H9 (cell line): ENCODE measurements around the gene AMOT. TPM values are rescaled to one million over a fixed set of nuclear protein-coding genes. Genes with fewer than 3 reads are reported as not detected.

Source experiments
- DNase-seq: peaks from one replicate; pipeline ENCODE4 v3.0.0-alpha.2; 2017
- H2AFZ ChIP-seq: one replicate; pipeline ENCODE4 v1.6.1; 2013; ENCODE audit warnings: mild to moderate bottlenecking, low read length, control low read depth, moderate library complexity
- H2AK5ac ChIP-seq: 2 replicates; pipeline ENCODE4 v1.6.1; 2013; ENCODE audit warnings: low read length, control low read depth, mixed read lengths; ENCODE audit not compliant: insufficient read length
- H2BK120ac ChIP-seq: one replicate; pipeline ENCODE4 v1.6.1; 2013; ENCODE audit warnings: low read depth, mild to moderate bottlenecking, low read length, control low read depth, inconsistent platforms; ENCODE audit not compliant: poor library complexity, severe bottlenecking
- H2BK12ac ChIP-seq: 2 replicates; pipeline ENCODE4 v1.6.1; 2013; ENCODE audit warnings: low read length, control low read depth, mixed read lengths, low read depth; ENCODE audit not compliant: insufficient read length
- H2BK15ac ChIP-seq: 2 replicates; pipeline ENCODE4 v1.6.1; 2013; ENCODE audit warnings: low read depth, low read length, control low read depth
- H2BK20ac ChIP-seq: one replicate; pipeline ENCODE4 v1.6.1; 2013; ENCODE audit warnings: low read depth, mild to moderate bottlenecking, low read length, control low read depth, inconsistent platforms; ENCODE audit not compliant: poor library complexity, severe bottlenecking
- H2BK5ac ChIP-seq: 2 replicates; pipeline ENCODE4 v1.6.1; 2013; ENCODE audit warnings: low read length, control low read depth, mixed read lengths; ENCODE audit not compliant: insufficient read length
- H3K14ac ChIP-seq: 2 replicates; pipeline ENCODE4 v1.6.1; 2013; ENCODE audit warnings: low read length, control low read depth; ENCODE audit not compliant: insufficient read depth
- H3K18ac ChIP-seq: 2 replicates; pipeline ENCODE4 v1.6.1; 2013; ENCODE audit warnings: low read depth, mild to moderate bottlenecking, mixed read lengths, low read length, control low read depth; ENCODE audit not compliant: insufficient read length
- H3K23ac ChIP-seq: 2 replicates; pipeline ENCODE4 v1.6.1; 2013; ENCODE audit warnings: low read length, control low read depth, mixed read lengths, low read depth; ENCODE audit not compliant: insufficient read length
- H3K23me2 ChIP-seq: 2 replicates; pipeline ENCODE4 v1.6.1; 2013; ENCODE audit warnings: low read depth, mild to moderate bottlenecking, mixed read lengths, low read length, control low read depth; ENCODE audit not compliant: insufficient read length, poor library complexity, severe bottlenecking
- H3K27ac ChIP-seq: 2 replicates; pipeline ENCODE4 v1.5.1; 2013; ENCODE audit warnings: low read length, control low read depth, mixed read lengths, low read depth; ENCODE audit not compliant: insufficient read length
- H3K27me3 ChIP-seq: 2 replicates; pipeline ENCODE4 v1.6.1; 2013; ENCODE audit warnings: low read length, control low read depth, inconsistent platforms; ENCODE audit not compliant: insufficient read depth
- H3K4ac ChIP-seq: 2 replicates; pipeline ENCODE4 v1.6.1; 2013; ENCODE audit warnings: low read depth, mild to moderate bottlenecking, control low read depth, inconsistent platforms, low read length, moderate library complexity
- H3K4me1 ChIP-seq: 2 replicates; pipeline ENCODE4 v1.6.1; 2013; ENCODE audit warnings: low read length, control low read depth, inconsistent platforms; ENCODE audit not compliant: insufficient read depth
- H3K4me2 ChIP-seq: 2 replicates; pipeline ENCODE4 v1.6.1; 2013; ENCODE audit warnings: low read length, control low read depth, mixed read lengths; ENCODE audit not compliant: insufficient read length, insufficient read depth
- H3K56ac ChIP-seq: 2 replicates; pipeline ENCODE4 v1.6.1; 2013; ENCODE audit warnings: low read depth, mild to moderate bottlenecking, mixed read lengths, low read length, control low read depth; ENCODE audit not compliant: insufficient read length
- H3K79me1 ChIP-seq: 2 replicates; pipeline ENCODE4 v1.6.1; 2013; ENCODE audit warnings: low read depth, mild to moderate bottlenecking, moderate library complexity, low read length, control low read depth, inconsistent platforms; ENCODE audit not compliant: insufficient read depth, poor library complexity, severe bottlenecking
- H3K79me2 ChIP-seq: 2 replicates; pipeline ENCODE4 v1.6.1; 2013; ENCODE audit warnings: low read length, control low read depth, inconsistent platforms; ENCODE audit not compliant: insufficient read depth
- H3K9ac ChIP-seq: 2 replicates; pipeline ENCODE4 v1.6.1; 2013; ENCODE audit warnings: low read length, control low read depth, mixed read lengths; ENCODE audit not compliant: insufficient read length; ENCODE audit errors: extremely low read depth
- H3K9me3 ChIP-seq: one replicate; pipeline ENCODE4 v1.6.1; 2013; ENCODE audit warnings: low read depth, low read length, inconsistent platforms; ENCODE audit not compliant: control insufficient read depth
- H3T11ph ChIP-seq: one replicate; pipeline ENCODE4 v1.6.1; 2013; ENCODE audit warnings: mild to moderate bottlenecking, low read length, control low read depth, inconsistent platforms
- H4K20me1 ChIP-seq: one replicate; pipeline ENCODE4 v1.6.1; 2013; ENCODE audit not compliant: control insufficient read depth, insufficient read length, insufficient read depth
- H4K5ac ChIP-seq: 2 replicates; pipeline ENCODE4 v1.6.1; 2013; ENCODE audit warnings: low read depth, mild to moderate bottlenecking, mixed read lengths, low read length, control low read depth; ENCODE audit not compliant: insufficient read length
- H4K8ac ChIP-seq: replicated peaks from 2 replicates; pipeline ENCODE4 v1.6.1; 2013; ENCODE audit warnings: low read length, control low read depth, mixed read lengths, low read depth; ENCODE audit not compliant: insufficient read length
- H4K91ac ChIP-seq: 2 replicates; pipeline ENCODE4 v1.6.1; 2013; ENCODE audit warnings: low read depth, mild to moderate bottlenecking, moderate library complexity, mixed read lengths, low read length, control low read depth; ENCODE audit not compliant: insufficient read length
- H3K27ac Mint-ChIP-seq, 3 experiments: 2 replicates in 2 of 3; 3 replicates in 1 of 3; pipeline ENCODE4 v1.8.0; 2020 to 2021; ENCODE audit warnings: mixed read lengths in 3 of 3, mild to moderate bottlenecking in 1 of 3, moderate library complexity in 1 of 3
- H3K27me3 Mint-ChIP-seq: 2 replicates; pipeline ENCODE4 v1.8.0; 2021; ENCODE audit warnings: low read depth, mild to moderate bottlenecking, moderate library complexity, mixed read lengths
- H3K36me3 Mint-ChIP-seq, 3 experiments: 2 replicates in 2 of 3; 3 replicates in 1 of 3; pipeline ENCODE4 v1.8.0; 2020 to 2021; ENCODE audit warnings: low read depth in 3 of 3, mixed read lengths in 3 of 3; ENCODE audit not compliant: insufficient read depth in 1 of 3
- H3K4me1 Mint-ChIP-seq, 2 experiments: 2 replicates each; pipeline ENCODE4 v1.8.0; 2020; ENCODE audit warnings: mixed read lengths in 2 of 2
- H3K4me3 Mint-ChIP-seq, 2 experiments: 2 replicates in 1 of 2; 3 replicates in 1 of 2; pipeline ENCODE4 v1.8.0; 2020 to 2021; ENCODE audit warnings: mild to moderate bottlenecking in 2 of 2, mixed read lengths in 2 of 2, moderate library complexity in 1 of 2
- H3K9me3 Mint-ChIP-seq, 2 experiments: 2 replicates in 1 of 2; 3 replicates in 1 of 2; pipeline ENCODE4 v1.8.0; 2020; ENCODE audit warnings: mild to moderate bottlenecking in 2 of 2, mixed read lengths in 2 of 2, moderate library complexity in 1 of 2
- WGBS: extraction: QIAGEN DNeasy Blood & Tissue Kit; methylation state at CpG from one replicate; pipeline ENCODE4 v1.1.7; 2013; ENCODE audit warnings: missing lambda C conversion rate, low lambda C conversion rate, mixed read lengths; ENCODE audit not compliant: insufficient read length; ENCODE audit errors: extremely low coverage; 5-methylcytosine and 5-hydroxymethylcytosine counted together
- total RNA-seq: library from RNA; stranded (reverse); gene quantifications from 2 replicates; pipeline ENCODE4 v1.2.1, GENCODE V29; 2021
- TF ChIP-seq, protein P1 (sequence below): fragments of 200-600 bp; sonication (generic); conservative IDR thresholded peaks from 3 replicates; pipeline ENCODE4 v1.8.0; 2021; ENCODE audit warnings: antibody characterized with exemption, mild to moderate bottlenecking

AMOT gene
- total RNA-seq, 1 experiment from 2014 or later: 17.6 TPM

DNA sequence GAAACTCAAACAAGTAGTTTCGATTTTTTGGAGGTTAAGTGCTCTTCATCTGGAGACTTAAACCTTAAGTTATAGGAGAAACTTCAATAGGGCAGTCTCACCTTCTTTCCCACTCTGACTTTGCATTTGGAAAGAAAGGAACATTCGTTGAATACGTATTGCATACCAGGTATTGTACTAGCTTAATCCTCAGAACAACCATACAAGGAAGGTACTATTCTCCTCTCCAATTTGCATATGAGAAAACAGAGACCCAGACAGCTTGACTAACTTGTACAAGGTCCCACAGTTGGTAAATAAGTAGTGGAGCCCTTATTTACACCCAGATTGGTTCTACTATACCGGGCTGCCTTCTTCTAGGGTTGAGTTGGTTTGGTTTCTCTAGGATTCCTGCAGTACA lies 32.6 kb downstream of the AMOT start:
- Histone ChIP-seq H2AFZ (no peak overlapping the region), H2BK120ac (no peak overlapping the region), H3K14ac (no peak overlapping the region), H2AK5ac (no peak overlapping the region), H3K79me1 (no peaks in the 10 kb centered on the region), H3K23ac (no peak overlapping the region), H2BK5ac (no peak overlapping the region), H4K8ac (no peak overlapping the region), H4K91ac (no peak overlapping the region), H2BK20ac (no peak overlapping the region), H3T11ph (no peak overlapping the region), H3K56ac (no peak overlapping the region), H3K4me2 (peak overlapping the region; percentile 21), H3K23me2 (no peaks in the 10 kb centered on the region), H3K9me3 (no peaks in the 10 kb centered on the region), H4K5ac (no peak overlapping the region), H2BK15ac (no peak overlapping the region), H3K9ac (no peak overlapping the region), H3K4ac (no peak overlapping the region), H2BK12ac (no peak overlapping the region), H3K27me3 (no peaks in the 10 kb centered on the region), H4K20me1 (no peaks in the 10 kb centered on the region), H3K27ac (no peak overlapping the region), H3K18ac (no peak overlapping the region), H3K4me1 (peaks cover 12% of the 10 kb centered on the region), H3K79me2 (no peaks in the 10 kb centered on the region)
- H3K4me3 Mint-ChIP-seq: no peak overlapping the region; a peak in 1 of 5 replicates
- TF ChIP-seq, protein P1, sequence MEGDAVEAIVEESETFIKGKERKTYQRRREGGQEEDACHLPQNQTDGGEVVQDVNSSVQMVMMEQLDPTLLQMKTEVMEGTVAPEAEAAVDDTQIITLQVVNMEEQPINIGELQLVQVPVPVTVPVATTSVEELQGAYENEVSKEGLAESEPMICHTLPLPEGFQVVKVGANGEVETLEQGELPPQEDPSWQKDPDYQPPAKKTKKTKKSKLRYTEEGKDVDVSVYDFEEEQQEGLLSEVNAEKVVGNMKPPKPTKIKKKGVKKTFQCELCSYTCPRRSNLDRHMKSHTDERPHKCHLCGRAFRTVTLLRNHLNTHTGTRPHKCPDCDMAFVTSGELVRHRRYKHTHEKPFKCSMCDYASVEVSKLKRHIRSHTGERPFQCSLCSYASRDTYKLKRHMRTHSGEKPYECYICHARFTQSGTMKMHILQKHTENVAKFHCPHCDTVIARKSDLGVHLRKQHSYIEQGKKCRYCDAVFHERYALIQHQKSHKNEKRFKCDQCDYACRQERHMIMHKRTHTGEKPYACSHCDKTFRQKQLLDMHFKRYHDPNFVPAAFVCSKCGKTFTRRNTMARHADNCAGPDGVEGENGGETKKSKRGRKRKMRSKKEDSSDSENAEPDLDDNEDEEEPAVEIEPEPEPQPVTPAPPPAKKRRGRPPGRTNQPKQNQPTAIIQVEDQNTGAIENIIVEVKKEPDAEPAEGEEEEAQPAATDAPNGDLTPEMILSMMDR: no peak
- H3K27me3 Mint-ChIP-seq: no peaks in the 10 kb centered on the region
- H3K9me3 Mint-ChIP-seq: no peaks in the 10 kb centered on the region
- peaks cover 57 to 60% of the 10 kb centered on the region in 2 experiments for H3K4me1 Mint-ChIP-seq
- peaks cover 1 to 11% (median 5%) of the 10 kb centered on the region in 3 experiments; a peak in 2 of 7 replicates for H3K36me3 Mint-ChIP-seq
- DNase-seq: no peak
- peak overlapping the region in 2 of 3 experiments; percentile 69 to 96; a peak in 4 of 7 replicates for H3K27ac Mint-ChIP-seq
- WGBS: no CpG with 5 or more reads among the region's 4 CpGs
